GM18861 (cell line): Measurements from ENCODE around the gene PRKX.
"Not testable (repeated sequence)": the region's sequence is repeated elsewhere in the genome, so short reads cannot be mapped to it uniquely, and the experiment has no call there.

Source experiments
- ATAC-seq: cut with Tn5 transposase; IDR thresholded peaks from one replicate; pipeline ENCODE4 v1.9.1; 2021; ENCODE audit not compliant: unreplicated experiment

The PRKX gene

GRCh38 chrX:3712051-3712869 is 1.2 kb downstream of the PRKX start:
- ATAC-seq = no peak

- no peak for ATAC-seq
Observed at GRCh38 chrX:3711331-3711917, 2.0 kb downstream of the PRKX start.

- not testable (repeated sequence) for ATAC-seq
Observed at GRCh38 chrX:3707673-3708274, 5.7 kb downstream of the PRKX start.

- ATAC-seq = no peak
Observed at GRCh38 chrX:3706481-3706880, 7.0 kb downstream of the PRKX start.

- not testable (repeated sequence) for ATAC-seq
Observed at GRCh38 chrX:3703251-3703650, 10.2 kb downstream of the PRKX start.

- ATAC-seq = not testable (repeated sequence)
Observed at GRCh38 chrX:3702095-3702494, 11.4 kb downstream of the PRKX start.

GRCh38 chrX:3701445-3701928 is 12.0 kb downstream of the PRKX start:
- ATAC-seq = not testable (repeated sequence)

- peak; percentile 71 for ATAC-seq
Observed at GRCh38 chrX:3699821-3700381, 13.5 kb downstream of the PRKX start.

GRCh38 chrX:3697701-3698279 is 15.7 kb downstream of the PRKX start:
- ATAC-seq = no peak

- ATAC-seq = no peak
Observed at GRCh38 chrX:3697220-3697684, 16.2 kb downstream of the PRKX start.

- ATAC-seq = no peak
Observed at GRCh38 chrX:3695536-3695935, 17.9 kb downstream of the PRKX start.

GRCh38 chrX:3690140-3690539 is 23.3 kb downstream of the PRKX start:
- no peak for ATAC-seq

GRCh38 chrX:3683236-3683635 is 30.2 kb downstream of the PRKX start:
- ATAC-seq = not testable (repeated sequence)

GRCh38 chrX:3680459-3680858 is 33.0 kb downstream of the PRKX start:
- no peak for ATAC-seq

- no peak for ATAC-seq
Observed at GRCh38 chrX:3679669-3680068, 33.8 kb downstream of the PRKX start.

GRCh38 chrX:3678328-3678727 is 35.1 kb downstream of the PRKX start:
- no peak for ATAC-seq

GRCh38 chrX:3674881-3675280 is 38.6 kb downstream of the PRKX start:
- ATAC-seq = no peak

- no peak for ATAC-seq
Observed at GRCh38 chrX:3669841-3670475, 43.5 kb downstream of the PRKX start.

- no peak for ATAC-seq
Observed at GRCh38 chrX:3666975-3667374, 46.5 kb downstream of the PRKX start.

- ATAC-seq = no peak
Observed at GRCh38 chrX:3664921-3665320, 48.5 kb downstream of the PRKX start.
